ENCODE data around the gene SGK1.

The SGK1 gene

GRCh38 chr6:134247231-134247833 is 70.6 kb downstream of the SGK1 start:
- no peak overlapping the region for H3K4me3 ChIP-seq (ENCODE audit: low read depth, low read length)
- no peak for DNase-seq (ENCODE audit: low read depth)
- no peak for TF ChIP-seq CTCF (conservative IDR thresholded peaks at IDR 0.05; ENCODE audit: low read depth, low read length)

GRCh38 chr6:134245706-134246105 is 72.2 kb downstream of the SGK1 start:
- no peak for TF ChIP-seq CTCF (conservative IDR thresholded peaks at IDR 0.05; ENCODE audit: low read depth, low read length)

GRCh38 chr6:134245041-134245440 is 72.9 kb downstream of the SGK1 start:
- TF ChIP-seq CTCF (conservative IDR thresholded peaks at IDR 0.05; ENCODE audit: low read depth, low read length) = no peak
- no peak overlapping the region for H3K4me3 ChIP-seq (ENCODE audit: low read depth, low read length)
- peak; percentile 90 for DNase-seq (ENCODE audit: low read depth)

More at GRCh38 chr6:134245706-134246105, 72.2 kb downstream of the SGK1 start:
- DNase-seq (ENCODE audit: low read depth) = no peak
- H3K4me3 ChIP-seq (ENCODE audit: low read depth, low read length) = no peak overlapping the region

- TF ChIP-seq CTCF (conservative IDR thresholded peaks at IDR 0.05; ENCODE audit: low read depth, low read length) = no peak
- no peak overlapping the region for H3K4me3 ChIP-seq (ENCODE audit: low read depth, low read length)
- no peak for DNase-seq (ENCODE audit: low read depth)
These were observed 77.1 kb downstream of the SGK1 start for GRCh38 chr6:134240665-134241431.

- no peak for DNase-seq (ENCODE audit: low read depth)
- no peak overlapping the region for H3K4me3 ChIP-seq (ENCODE audit: low read depth, low read length)
- no peak for TF ChIP-seq CTCF (conservative IDR thresholded peaks at IDR 0.05; ENCODE audit: low read depth, low read length)
These were observed 78.7 kb downstream of the SGK1 start for GRCh38 chr6:134238960-134239795.

GRCh38 chr6:134238006-134238405 is 79.9 kb downstream of the SGK1 start:
- no peak for TF ChIP-seq CTCF (conservative IDR thresholded peaks at IDR 0.05; ENCODE audit: low read depth, low read length)
- DNase-seq (ENCODE audit: low read depth) = no peak
- no peak overlapping the region for H3K4me3 ChIP-seq (ENCODE audit: low read depth, low read length)
